ENCODE data around the gene DHCR7. TPM values are rescaled to one million over a fixed set of nuclear protein-coding genes. Genes with fewer than 3 reads are reported as not detected.

The DHCR7 gene
- total and polyA plus RNA-seq, 2 donors (not counting 1 experiment from before 2014, with no cell fraction given) = 90.8 to 148 TPM

DNA sequence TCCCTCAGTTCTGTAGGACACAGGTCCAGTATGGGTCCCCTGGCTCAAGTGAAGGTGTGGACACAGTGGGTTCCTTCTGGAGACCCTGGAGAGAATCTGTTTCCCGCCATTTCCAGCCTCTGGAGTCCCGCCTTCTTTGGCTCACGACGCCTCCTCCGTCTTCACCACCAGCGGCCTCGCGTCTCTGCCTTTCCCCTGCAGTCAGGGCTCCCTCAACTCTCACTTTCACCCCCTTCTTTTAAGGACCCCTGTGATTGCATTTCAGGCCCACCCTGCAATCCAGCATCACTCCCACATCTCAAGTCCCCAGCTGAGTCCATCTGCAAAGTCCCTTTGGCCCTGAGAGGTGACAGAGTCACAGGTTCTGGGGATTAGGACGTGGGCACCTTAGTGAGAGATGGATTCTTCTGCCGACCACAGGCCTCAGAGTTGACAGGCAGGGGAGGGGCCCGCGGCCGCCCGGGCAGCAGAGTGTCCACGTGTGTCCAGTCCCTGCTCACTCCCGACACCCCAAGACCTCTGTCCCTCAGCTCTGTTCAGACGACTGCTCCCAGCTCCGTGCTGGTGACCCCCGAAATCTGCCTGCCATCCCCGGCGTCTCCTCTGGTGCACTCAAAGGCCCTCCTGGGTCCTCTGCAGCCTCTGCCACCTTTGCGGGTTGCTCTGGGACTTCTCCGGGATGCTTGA lies 42.0 kb upstream of the DHCR7 start:
- no peaks in the 10 kb centered on the region for H4K20me1 ChIP-seq (ENCODE audit: control insufficient read depth, extremely low read depth, insufficient read depth, low read length)
- no peaks in the 10 kb centered on the region for H3K27me3 ChIP-seq (ENCODE audit: control insufficient read depth, insufficient read depth, low read length)
- no peak overlapping the region for H3K27ac ChIP-seq (ENCODE audit: insufficient read depth, low read length)
- H3K4me3 ChIP-seq (replicated peaks in 1 of 4; ENCODE audit: control extremely low read depth in 1 of 4, insufficient read depth in 1 of 4, low read depth in 3 of 4, low read length in 4 of 4) = no peak overlapping the region
- no peaks in the 10 kb centered on the region for H3K79me2 ChIP-seq (ENCODE audit: control insufficient read depth, insufficient read depth, low read length)
- no peak for TF ChIP-seq EZH2 (IDR thresholded peaks at IDR 0.05; ENCODE audit: low read length, missing control alignments)
- TF ChIP-seq, protein P1, sequence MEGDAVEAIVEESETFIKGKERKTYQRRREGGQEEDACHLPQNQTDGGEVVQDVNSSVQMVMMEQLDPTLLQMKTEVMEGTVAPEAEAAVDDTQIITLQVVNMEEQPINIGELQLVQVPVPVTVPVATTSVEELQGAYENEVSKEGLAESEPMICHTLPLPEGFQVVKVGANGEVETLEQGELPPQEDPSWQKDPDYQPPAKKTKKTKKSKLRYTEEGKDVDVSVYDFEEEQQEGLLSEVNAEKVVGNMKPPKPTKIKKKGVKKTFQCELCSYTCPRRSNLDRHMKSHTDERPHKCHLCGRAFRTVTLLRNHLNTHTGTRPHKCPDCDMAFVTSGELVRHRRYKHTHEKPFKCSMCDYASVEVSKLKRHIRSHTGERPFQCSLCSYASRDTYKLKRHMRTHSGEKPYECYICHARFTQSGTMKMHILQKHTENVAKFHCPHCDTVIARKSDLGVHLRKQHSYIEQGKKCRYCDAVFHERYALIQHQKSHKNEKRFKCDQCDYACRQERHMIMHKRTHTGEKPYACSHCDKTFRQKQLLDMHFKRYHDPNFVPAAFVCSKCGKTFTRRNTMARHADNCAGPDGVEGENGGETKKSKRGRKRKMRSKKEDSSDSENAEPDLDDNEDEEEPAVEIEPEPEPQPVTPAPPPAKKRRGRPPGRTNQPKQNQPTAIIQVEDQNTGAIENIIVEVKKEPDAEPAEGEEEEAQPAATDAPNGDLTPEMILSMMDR (conservative IDR thresholded peaks at IDR 0.05 in 1 of 2, IDR thresholded peaks at IDR 0.05 in 1 of 2; ENCODE audit: low read depth in 1 of 2, low read length in 2 of 2) = no peak
- no peak for DNase-seq (ENCODE audit: low read depth in 2 of 2)
- no peak overlapping the region for H2AFZ ChIP-seq (ENCODE audit: low read length)
- peaks cover 13% of the 10 kb centered on the region for H3K36me3 ChIP-seq (ENCODE audit: control insufficient read depth, insufficient read depth, low read length)
- no peaks in the 10 kb centered on the region for H3K9me3 ChIP-seq (ENCODE audit: control insufficient read depth, insufficient read depth, low read depth, low read length)
- no peak overlapping the region for H3K9ac ChIP-seq (ENCODE audit: insufficient read depth, low read length)
- no peak overlapping the region for H3K4me2 ChIP-seq (ENCODE audit: extremely low read depth, insufficient read depth, low read length)
- peaks cover 3% of the 10 kb centered on the region for H3K4me1 ChIP-seq (ENCODE audit: control insufficient read depth, extremely low read depth, insufficient read depth, low read length)

DNA sequence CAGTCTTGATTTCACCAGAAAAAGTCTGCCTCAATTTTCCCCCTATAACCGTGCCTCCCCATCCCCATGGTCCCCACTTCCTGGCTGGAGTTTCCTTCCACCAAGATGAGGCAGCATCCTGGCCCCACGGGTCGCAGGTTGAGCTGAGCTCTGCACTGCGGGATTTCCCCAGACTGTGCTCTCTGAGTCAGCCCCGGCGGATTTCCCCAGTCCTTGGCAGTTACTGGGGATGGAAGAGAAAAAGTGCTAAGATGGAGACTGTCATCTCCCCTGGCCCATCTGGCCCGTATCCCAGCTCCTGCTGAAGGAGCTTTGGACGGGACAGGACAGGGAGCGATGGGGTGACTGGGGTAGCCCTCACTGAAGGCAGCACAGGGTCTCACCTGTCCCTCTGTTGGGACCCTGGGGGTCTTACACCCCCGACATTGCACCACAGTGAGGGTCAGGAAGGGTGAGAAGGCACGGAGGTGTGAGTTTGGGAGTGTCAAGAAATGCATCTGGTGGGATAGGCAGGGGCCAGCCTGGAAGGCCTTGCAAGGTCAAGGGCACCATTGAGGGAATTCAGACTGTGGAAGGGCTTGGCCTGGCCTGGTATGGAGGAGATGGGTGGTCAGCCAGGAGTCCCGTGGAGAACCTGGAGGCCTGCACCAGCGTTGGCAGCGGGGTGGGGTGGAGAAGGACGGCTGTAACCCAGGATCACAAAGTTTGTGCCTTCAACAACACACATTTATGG lies 41.3 kb upstream of the DHCR7 start:
- Histone ChIP-seq H4K20me1 (ENCODE audit: control insufficient read depth, extremely low read depth, insufficient read depth, low read length) (no peaks in the 10 kb centered on the region), H3K4me2 (ENCODE audit: extremely low read depth, insufficient read depth, low read length) (no peak overlapping the region), H3K27ac (ENCODE audit: insufficient read depth, low read length) (no peak overlapping the region), H3K36me3 (ENCODE audit: control insufficient read depth, insufficient read depth, low read length) (peaks cover 17% of the 10 kb centered on the region), H3K27me3 (ENCODE audit: control insufficient read depth, insufficient read depth, low read length) (no peaks in the 10 kb centered on the region), H3K9ac (ENCODE audit: insufficient read depth, low read length) (no peak overlapping the region), H3K4me1 (ENCODE audit: control insufficient read depth, extremely low read depth, insufficient read depth, low read length) (peaks cover 3% of the 10 kb centered on the region), H3K4me3 (replicated peaks in 1 of 4; ENCODE audit: control extremely low read depth in 1 of 4, insufficient read depth in 1 of 4, low read depth in 3 of 4, low read length in 4 of 4) (no peak overlapping the region), H3K79me2 (ENCODE audit: control insufficient read depth, insufficient read depth, low read length) (no peaks in the 10 kb centered on the region), H3K9me3 (ENCODE audit: control insufficient read depth, insufficient read depth, low read depth, low read length) (no peaks in the 10 kb centered on the region), H2AFZ (ENCODE audit: low read length) (no peak overlapping the region)
- TF ChIP-seq EZH2 (IDR thresholded peaks at IDR 0.05; ENCODE audit: low read length, missing control alignments) = no peak
- TF ChIP-seq, protein P1 (conservative IDR thresholded peaks at IDR 0.05 in 1 of 2, IDR thresholded peaks at IDR 0.05 in 1 of 2; ENCODE audit: low read depth in 1 of 2, low read length in 2 of 2) = no peak
- DNase-seq (ENCODE audit: low read depth in 2 of 2) = peak; percentile 22 to 31

DNA sequence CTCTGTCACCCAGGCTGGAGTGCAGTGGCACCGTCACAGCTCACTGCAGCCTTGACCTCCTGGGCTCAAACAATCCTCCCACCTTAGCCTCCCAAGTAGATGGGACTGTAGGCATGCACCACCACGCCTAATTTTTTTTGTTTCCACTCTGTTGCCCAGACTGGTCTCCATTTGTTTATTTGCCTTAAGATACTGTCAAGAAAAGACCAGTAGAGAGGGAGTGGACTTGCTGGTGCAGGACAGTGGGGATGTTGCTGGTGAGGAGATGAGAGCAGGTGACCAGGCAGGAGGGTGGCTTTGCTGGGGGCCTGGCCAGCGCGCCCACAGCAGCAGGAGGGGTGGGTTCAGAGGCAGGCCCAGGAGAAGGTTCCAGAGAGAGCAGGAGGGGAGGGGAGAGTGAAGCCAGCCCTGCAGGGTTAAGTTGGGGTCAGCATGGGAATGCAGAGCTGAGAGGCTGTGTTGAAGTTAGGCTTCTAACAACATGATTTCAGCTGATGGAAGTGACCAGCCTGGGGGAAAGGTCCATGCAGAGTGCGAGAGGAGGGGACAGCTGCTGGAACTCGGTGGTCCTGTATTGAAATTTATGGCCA lies 40.6 kb upstream of the DHCR7 start:
- H3K4me3 ChIP-seq (replicated peaks in 1 of 4; ENCODE audit: control extremely low read depth in 1 of 4, insufficient read depth in 1 of 4, low read depth in 3 of 4, low read length in 4 of 4) = no peak overlapping the region
- H3K4me2 ChIP-seq (ENCODE audit: extremely low read depth, insufficient read depth, low read length) = no peak overlapping the region
- H3K36me3 ChIP-seq (ENCODE audit: control insufficient read depth, insufficient read depth, low read length) = peaks cover 18% of the 10 kb centered on the region
- H3K79me2 ChIP-seq (ENCODE audit: control insufficient read depth, insufficient read depth, low read length) = no peaks in the 10 kb centered on the region
- no peaks in the 10 kb centered on the region for H3K27me3 ChIP-seq (ENCODE audit: control insufficient read depth, insufficient read depth, low read length)
- peak in 1 of 2 donors; percentile 5 for DNase-seq (ENCODE audit: low read depth in 2 of 2)
- TF ChIP-seq EZH2 (IDR thresholded peaks at IDR 0.05; ENCODE audit: low read length, missing control alignments) = no peak
- TF ChIP-seq, protein P1 (conservative IDR thresholded peaks at IDR 0.05 in 1 of 2, IDR thresholded peaks at IDR 0.05 in 1 of 2; ENCODE audit: low read depth in 1 of 2, low read length in 2 of 2) = no peak
- H4K20me1 ChIP-seq (ENCODE audit: control insufficient read depth, extremely low read depth, insufficient read depth, low read length) = no peaks in the 10 kb centered on the region
- peaks cover 3% of the 10 kb centered on the region for H3K4me1 ChIP-seq (ENCODE audit: control insufficient read depth, extremely low read depth, insufficient read depth, low read length)
- H3K9me3 ChIP-seq (ENCODE audit: control insufficient read depth, insufficient read depth, low read depth, low read length) = no peaks in the 10 kb centered on the region
- H2AFZ ChIP-seq (ENCODE audit: low read length) = no peak overlapping the region
- no peak overlapping the region for H3K9ac ChIP-seq (ENCODE audit: insufficient read depth, low read length)
- H3K27ac ChIP-seq (ENCODE audit: insufficient read depth, low read length) = no peak overlapping the region

All from fibroblast of lung (primary cell).